Endothelial cell of umbilical vein (primary cell): ENCODE data around the gene SLC4A11. TPM values are rescaled to one million over a fixed set of nuclear protein-coding genes. Genes with fewer than 3 reads are reported as not detected.

ENCODE experiments used
- BruUV-seq: library from RNA; stranded (reverse); fragments of 400-500 nt; replicated peaks from 2 replicates; lab custom pipeline; 2021; lab: Mats Ljungman, UMichigan
- CTCF ChIA-PET: fragments of 300-600, 350-600 bp; sonication (Branson Sonifier 250); formaldehyde crosslinking; loops from one replicate; lab custom pipeline; 2021; ENCODE audit warnings: antibody characterized with exemption, inconsistent platforms; lab: Charles Lee
- POLR2A ChIA-PET: fragments of 300-600, 350-600 bp; sonication (Branson Sonifier 250); formaldehyde crosslinking; loops from one replicate; lab custom pipeline; 2021; ENCODE audit warnings: antibody characterized with exemption, inconsistent platforms; lab: Charles Lee
- DNase-seq: peaks from one replicate; pipeline ENCODE4 v3.0.0-alpha.2; 2011; ENCODE audit warnings: low read depth, low spot score
- FAIRE-seq: peaks from 2 replicates; lab custom pipeline; 2011; peaks lifted over from hg19 to GRCh38; lab: Jason Lieb, UNC
- H2AFZ ChIP-seq: 2 replicates; pipeline ENCODE4 v1.6.0; 2012; ENCODE audit warnings: low read depth, low read length, control low read depth, inconsistent platforms
- H3K27ac ChIP-seq: 2 replicates; pipeline ENCODE4 v1.5.1; 2011; ENCODE audit warnings: low read depth, mild to moderate bottlenecking, control low read depth, low read length, moderate library complexity; ENCODE audit not compliant: insufficient read depth
- H3K27me3 ChIP-seq, 2 experiments: 2 replicates each; pipeline versions ENCODE4 v1.6.0 to v1.6.1; 2011; ENCODE audit warnings: low read length in 2 of 2, mixed read lengths in 1 of 2; ENCODE audit not compliant: control insufficient read depth in 2 of 2, insufficient read depth in 2 of 2
- H3K36me3 ChIP-seq, 2 experiments: 2 replicates in 1 of 2; 3 replicates in 1 of 2; pipeline ENCODE4 v1.5.1; 2011; ENCODE audit warnings: low read length in 2 of 2, mild to moderate bottlenecking in 1 of 2, moderate library complexity in 1 of 2; ENCODE audit not compliant: control insufficient read depth in 2 of 2, insufficient read depth in 2 of 2; ENCODE audit errors: extremely low read depth in 1 of 2
- H3K4me1 ChIP-seq: 3 replicates; pipeline ENCODE4 v1.5.1; 2011; ENCODE audit warnings: mild to moderate bottlenecking, low read length; ENCODE audit not compliant: control insufficient read depth, insufficient read depth; ENCODE audit errors: extremely low read depth
- H3K4me2 ChIP-seq: 2 replicates; pipeline ENCODE4 v1.6.1; 2011; ENCODE audit warnings: low read length, control low read depth, mixed read lengths; ENCODE audit not compliant: insufficient read depth
- H3K4me3 ChIP-seq, 3 experiments: fragments of 200-600 bp in 1 of 3; sonication (generic), shearing (Covaris generic) in 1 of 3; replicated peaks in 1 of 3; 2 replicates each; pipeline ENCODE4 v1.5.1; 2011 to 2016; ENCODE audit warnings: control low read depth in 3 of 3, low read length in 3 of 3, mild to moderate bottlenecking in 2 of 3, inconsistent platforms in 1 of 3, low read depth in 1 of 3, moderate library complexity in 1 of 3; ENCODE audit not compliant: insufficient read depth in 1 of 3
- H3K79me2 ChIP-seq: 2 replicates; pipeline ENCODE4 v1.6.0; 2012; ENCODE audit warnings: low read length, inconsistent platforms; ENCODE audit not compliant: control insufficient read depth, insufficient read depth
- H3K9ac ChIP-seq: replicated peaks from 2 replicates; pipeline ENCODE3; 2011; ENCODE audit warnings: low read length, control low read depth; ENCODE audit not compliant: insufficient read depth; ENCODE audit errors: extremely low read depth
- H3K9me1 ChIP-seq: replicated peaks from 3 replicates; pipeline ENCODE4 v1.6.0; 2011; ENCODE audit warnings: mild to moderate bottlenecking, low read length; ENCODE audit not compliant: control insufficient read depth, insufficient read depth; ENCODE audit errors: extremely low read depth
- H3K9me3 ChIP-seq: replicated peaks from 2 replicates; pipeline ENCODE4 v1.5.1; 2012; ENCODE audit warnings: low read length, inconsistent platforms; ENCODE audit not compliant: control insufficient read depth, insufficient read depth
- H4K20me1 ChIP-seq: replicated peaks from 2 replicates; pipeline ENCODE3; 2011; ENCODE audit warnings: mild to moderate bottlenecking, low read length; ENCODE audit not compliant: control insufficient read depth, insufficient read depth; ENCODE audit errors: extremely low read depth
- CTCF ChIP-seq, 2 donors: IDR thresholded peaks; 1 replicate in 1 of 2; 2 replicates in 1 of 2; pipeline ENCODE4 v1.5.1; 2011; ENCODE audit warnings: low read length in 2 of 2, mild to moderate bottlenecking in 2 of 2, moderate library complexity in 2 of 2, control low read depth in 1 of 2, inconsistent platforms in 1 of 2, low read depth in 1 of 2; ENCODE audit not compliant: insufficient read depth in 1 of 2; ENCODE audit errors: extremely low read depth in 1 of 2
- GATA2 ChIP-seq: IDR thresholded peaks from 2 replicates; pipeline ENCODE4 v1.7.0; 2011; ENCODE audit warnings: low read depth, mild to moderate bottlenecking, moderate library complexity, mixed read lengths, low read length; ENCODE audit not compliant: insufficient read length, insufficient read depth
- JUN ChIP-seq: IDR thresholded peaks from 2 replicates; pipeline ENCODE4 v1.6.1; 2011; ENCODE audit warnings: borderline replicate concordance, low read depth; ENCODE audit not compliant: insufficient read length, insufficient read depth
- POLR2A ChIP-seq: IDR thresholded peaks from 2 replicates; pipeline ENCODE4 v1.6.1; 2012; ENCODE audit warnings: low read depth, mild to moderate bottlenecking, control low read depth, low read length
- POLR2AphosphoS5 ChIP-seq: IDR thresholded peaks from 2 replicates; pipeline ENCODE4 v1.6.1; 2012; ENCODE audit warnings: low read depth, mild to moderate bottlenecking, control low read depth, low read length, moderate library complexity; ENCODE audit not compliant: insufficient read depth
- dilution Hi-C: fragments of 300-500 bp; cut with MboI; formaldehyde crosslinking; loops from one replicate; pipeline ENCODE4 v1.15.0; 2019; ENCODE audit warnings: low sequenced_read_pairs; ENCODE audit not compliant: extremely low pct_ligation_motif_present
- intact Hi-C: fragments of 100-400 bp; cut with micrococcal nuclease; formaldehyde crosslinking; loops from one replicate; pipeline ENCODE4 v1.10.0; 2022
- polyA plus RNA-seq, 4 experiments: library from polyadenylated mRNA; depleted of rRNA in 3 of 4; stranded (reverse) in 3 of 4; unstranded in 1 of 4; fragments of >200 nt; gene quantifications; 2 replicates each; pipeline versions ENCODE4 v1.2.1 to v1.2.3, GENCODE V29; 2011 to 2012; ENCODE audit warnings: missing spikeins in 1 of 4
- total RNA-seq: library from RNA; stranded (reverse); gene quantifications from 2 replicates; pipeline ENCODE4 v1.2.3, GENCODE V29; 2021

Gene SLC4A11
- total and polyA plus RNA-seq, 2 donors (not counting 3 experiments of a cell fraction or from before 2014, with no cell fraction given): 5.7 to 10.2 TPM

- BruUV-seq: no TSS peak
- FAIRE-seq: no peak
- POLR2A ChIA-PET: no interaction called here
Observed at GRCh38 chr20:3231889-3232588, 7.0 kb downstream of the SLC4A11 start.

More at GRCh38 chr20:3231889-3232588, 7.0 kb downstream of the SLC4A11 start:
- Histone ChIP-seq H3K4me1 (no peaks in the 10 kb centered on the region), H2AFZ (no peak overlapping the region), H4K20me1 (no peaks in the 10 kb centered on the region), H3K4me3 (no peak overlapping the region), H3K27ac (no peak overlapping the region), H3K9me1 (no peaks in the 10 kb centered on the region), H3K4me2 (no peak overlapping the region), H3K79me2 (no peaks in the 10 kb centered on the region), H3K9ac (no peak overlapping the region), H3K9me3 (no peaks in the 10 kb centered on the region), H3K27me3 (no peaks in the 10 kb centered on the region), H3K36me3 (no peaks in the 10 kb centered on the region)
- CTCF ChIA-PET: interaction anchor here (0.7 to 1.1 kb wide), 4 partner anchors 13 to 179 kb away, joined by 3 read pairs; no protein-coding TSS in a partner anchor
- no peak for DNase-seq
- intact Hi-C loops (no loop called here), dilution Hi-C loops (no loop called here)
- TF ChIP-seq POLR2AphosphoS5 (no peak), JUN (no peak), CTCF (IDR thresholded peaks at IDR 0.05; ENCODE audit: extremely low read depth in 1 of 2, insufficient read depth in 1 of 2, low read depth in 1 of 2, low read length in 2 of 2) (no peak), GATA2 (no peak), POLR2A (no peak)
